GM21515 (cell line): ENCODE measurements around the gene LCP2.
A peak's percentile ranks its signal among the peaks of the same experiment; 100 is the strongest.

ENCODE experiments used
- ATAC-seq: cut with Tn5 transposase; IDR thresholded peaks from one replicate; pipeline ENCODE4 v1.9.1; 2021; ENCODE audit not compliant: unreplicated experiment

LCP2 gene

DNA sequence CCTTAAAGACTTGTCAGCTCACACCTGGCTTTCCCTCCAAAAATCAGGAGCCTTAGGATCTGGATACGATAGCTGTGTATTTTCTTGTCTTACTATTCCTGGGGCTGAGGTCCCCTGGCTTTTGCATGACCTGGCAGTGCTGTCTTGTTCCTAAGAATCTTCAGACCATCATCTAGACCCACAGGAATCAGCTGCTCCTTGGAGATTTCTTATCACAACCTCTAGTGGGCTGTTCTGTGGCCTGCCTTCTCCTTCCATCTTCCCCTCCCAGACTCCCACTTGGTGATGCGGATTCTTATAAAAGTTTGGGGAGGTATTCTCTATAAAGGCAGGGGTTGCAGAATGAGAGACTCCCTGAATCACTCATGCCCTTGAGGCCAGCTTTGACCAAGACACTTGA is 21.4 kb downstream of the LCP2 start:
- no peak for ATAC-seq

DNA sequence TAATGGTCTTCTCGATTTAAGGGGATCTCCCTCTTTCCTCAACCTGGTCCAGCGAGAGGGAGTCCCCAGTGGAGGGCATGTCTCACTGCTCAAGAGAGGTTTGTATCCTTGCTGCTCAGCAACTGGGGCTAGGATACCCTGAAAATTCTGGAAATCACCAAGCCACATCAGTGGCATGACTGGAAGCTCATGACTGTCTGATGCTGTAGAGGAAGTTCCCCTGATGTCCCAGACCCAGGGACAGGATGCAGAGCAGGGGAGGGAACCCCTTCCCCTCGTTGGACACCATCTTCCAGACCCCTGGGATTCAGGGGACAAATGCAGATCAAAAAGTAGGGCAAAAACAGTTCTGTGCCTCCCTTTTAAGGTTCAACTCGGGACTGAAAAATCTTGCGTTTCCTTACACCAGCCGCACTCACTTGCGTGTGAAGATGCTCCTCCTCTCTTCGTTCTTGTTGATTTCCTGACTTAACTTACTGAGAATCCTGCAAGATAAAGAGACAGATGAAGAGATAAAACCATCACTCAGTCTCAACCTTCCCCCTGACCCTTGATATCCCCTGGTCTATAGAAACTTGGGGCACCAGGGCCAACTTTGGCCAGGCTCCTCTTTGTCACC is 22.1 kb downstream of the LCP2 start:
- ATAC-seq: no peak

DNA sequence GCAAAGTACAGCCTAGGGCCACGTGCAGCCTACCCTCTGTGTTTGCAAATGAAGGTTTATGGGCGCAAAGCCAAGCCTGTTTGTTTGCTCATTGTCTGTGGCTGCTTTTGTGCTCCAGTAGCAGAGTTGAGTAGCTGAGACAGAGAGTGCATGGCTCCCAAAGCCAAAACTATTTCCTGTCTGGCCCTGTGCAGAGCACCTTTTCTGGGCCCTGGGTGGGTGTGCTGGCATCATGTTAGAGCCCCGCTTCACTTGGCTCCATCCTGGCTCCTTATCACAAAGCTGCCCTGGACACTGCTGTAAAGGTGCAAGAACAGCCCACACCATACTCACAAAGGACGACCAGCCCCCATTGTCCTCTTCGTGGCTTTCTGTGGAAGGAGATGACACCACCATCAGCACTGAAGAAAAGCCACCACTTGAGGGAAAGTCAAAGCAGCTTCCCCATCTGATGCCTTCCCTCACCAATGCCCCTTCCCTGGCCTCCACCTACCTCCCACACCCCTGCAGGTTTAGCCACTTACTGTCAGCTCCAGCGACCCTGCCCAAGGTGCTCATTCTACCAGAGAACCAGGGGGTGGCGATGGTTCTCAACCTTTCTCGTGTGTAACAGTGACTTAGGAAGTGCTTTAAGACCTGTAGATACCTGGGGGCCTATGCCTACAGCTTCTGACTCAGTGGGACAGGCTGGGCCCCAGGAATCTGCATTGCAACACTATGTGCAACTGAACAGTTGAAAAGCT is 23.4 kb downstream of the LCP2 start:
- ATAC-seq: no peak

DNA sequence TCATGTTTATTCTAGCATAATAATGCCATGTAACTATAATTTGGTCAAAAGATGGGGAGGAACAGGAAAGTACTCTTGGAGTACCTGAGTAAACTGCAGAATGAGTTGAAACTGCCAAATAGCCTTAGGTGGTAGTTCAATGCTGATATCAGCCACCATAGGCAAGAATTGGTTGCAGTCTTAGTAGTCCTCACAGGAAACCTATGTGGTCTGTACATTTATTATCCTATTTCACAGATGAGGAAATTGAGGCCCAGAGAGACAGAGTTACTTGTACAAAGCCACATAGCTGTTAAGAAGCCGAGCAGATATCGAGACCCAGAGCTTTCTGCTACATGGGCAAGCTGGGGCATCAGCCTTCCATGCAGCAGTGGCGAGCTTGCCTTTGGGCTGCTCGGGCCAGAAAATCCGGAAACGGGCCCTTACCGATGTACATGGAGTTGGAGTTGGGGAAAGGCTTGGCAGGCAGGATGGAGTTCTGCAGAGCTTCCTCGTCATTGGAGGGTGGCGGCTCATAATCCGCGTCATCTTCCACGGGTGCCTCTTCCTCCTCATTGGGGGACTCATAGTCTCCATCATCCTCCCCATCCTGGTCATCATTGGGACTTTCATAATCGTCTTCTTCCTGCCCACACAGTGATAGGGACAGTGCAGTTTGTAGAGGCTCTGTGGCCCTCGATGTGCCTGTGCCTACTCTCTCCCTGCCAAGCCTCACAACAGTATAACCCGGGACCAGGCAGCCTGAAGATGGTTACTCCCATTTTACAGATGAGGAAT is 27.1 kb downstream of the LCP2 start:
- no peak for ATAC-seq

DNA sequence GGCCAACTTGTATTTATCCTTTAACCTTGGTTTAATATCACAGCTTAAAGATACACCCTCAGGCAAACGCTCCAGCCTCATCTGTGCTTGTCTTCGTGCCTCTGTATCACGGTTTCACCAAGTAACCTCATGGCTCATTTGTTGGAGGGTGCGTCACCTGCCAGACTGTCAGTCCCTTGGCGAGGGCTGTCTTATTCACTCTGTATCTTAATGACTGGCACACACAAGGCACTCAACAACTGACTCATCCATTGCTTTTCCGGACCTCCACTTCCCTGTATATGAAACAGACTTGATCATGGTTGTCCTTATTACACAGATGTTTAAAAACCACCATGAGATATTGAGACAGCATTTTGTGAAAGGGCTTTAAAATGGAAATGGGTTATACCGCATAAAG is 28.0 kb downstream of the LCP2 start:
- ATAC-seq: no peak

DNA sequence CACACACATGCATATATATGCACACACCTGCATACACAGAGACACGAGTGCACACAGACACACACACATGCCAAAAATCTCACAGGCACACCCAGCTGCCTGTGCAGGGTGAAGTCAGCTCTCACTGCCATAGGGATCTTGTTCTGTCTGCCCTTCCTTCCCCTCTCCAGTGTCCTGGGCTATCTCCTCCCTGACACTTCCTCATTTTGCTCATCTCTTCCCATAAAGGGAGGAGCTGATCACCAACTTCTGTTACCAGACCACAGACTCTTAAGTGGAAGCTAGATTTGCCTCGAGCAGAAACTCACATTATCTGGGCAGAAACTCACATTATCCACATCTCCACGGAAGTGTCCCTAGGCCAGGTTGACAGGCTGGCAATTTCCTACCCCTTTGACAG is 28.7 kb downstream of the LCP2 start:
- ATAC-seq: no peak

DNA sequence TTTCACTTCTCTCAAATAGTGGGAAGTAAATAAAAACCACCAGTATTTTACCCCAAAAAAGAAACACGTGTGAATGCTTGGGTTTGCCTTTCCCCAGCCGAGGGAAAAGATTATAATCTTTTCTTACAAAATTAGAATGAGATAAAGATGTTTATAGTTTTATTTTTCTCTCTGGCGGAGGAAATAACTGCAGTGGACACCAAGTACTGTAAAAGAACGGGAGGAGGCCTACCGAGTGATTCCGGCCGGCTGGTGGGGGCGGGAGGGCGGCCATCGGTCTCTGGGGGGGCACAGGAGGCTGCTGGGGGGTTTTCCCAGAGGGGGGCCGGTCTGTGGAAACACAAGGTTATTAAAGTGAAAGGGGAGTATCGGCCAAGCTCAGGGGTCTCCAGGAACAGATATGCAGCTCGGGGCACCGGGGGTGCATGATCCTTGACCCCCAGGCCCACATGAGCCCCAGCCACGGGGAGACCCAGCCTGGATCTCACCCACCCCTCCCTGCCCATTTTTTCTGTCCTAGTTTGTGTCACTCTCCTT is 29.4 kb downstream of the LCP2 start:
- ATAC-seq: no peak

DNA sequence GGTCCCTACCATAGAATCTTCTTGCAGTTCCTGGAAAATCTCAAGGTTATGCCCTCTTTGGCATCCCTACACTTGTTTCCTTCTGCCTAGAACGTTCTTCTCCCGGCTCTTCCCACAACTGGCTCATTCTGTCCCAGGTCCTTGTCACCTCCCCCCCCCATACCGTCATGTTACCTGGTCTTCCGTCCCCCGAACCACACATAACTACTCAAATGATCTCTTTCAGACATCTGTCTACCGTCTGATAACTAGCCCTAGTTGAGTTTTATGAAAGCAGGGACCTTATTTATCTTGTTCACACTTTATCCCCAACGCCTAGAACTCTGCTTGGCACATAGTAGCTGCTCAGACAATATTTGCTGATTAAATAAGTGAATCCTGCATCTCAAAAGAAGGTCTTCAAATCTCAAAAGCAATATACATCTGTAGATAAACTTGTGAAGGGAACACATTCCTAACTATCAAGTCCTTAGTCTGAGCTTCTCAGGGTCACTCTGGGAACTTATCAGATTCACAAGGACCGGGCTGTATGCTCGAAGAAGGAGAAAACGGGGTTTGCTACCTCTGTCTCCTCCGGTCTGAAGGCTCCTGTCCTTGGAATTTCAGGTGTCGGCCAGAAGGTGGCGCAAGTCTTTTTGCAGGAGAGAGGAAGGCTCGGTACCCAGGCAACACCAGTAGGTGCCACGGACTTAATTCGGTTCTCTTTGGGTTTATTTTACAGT is 30.0 kb downstream of the LCP2 start:
- peak; percentile 91 for ATAC-seq

DNA sequence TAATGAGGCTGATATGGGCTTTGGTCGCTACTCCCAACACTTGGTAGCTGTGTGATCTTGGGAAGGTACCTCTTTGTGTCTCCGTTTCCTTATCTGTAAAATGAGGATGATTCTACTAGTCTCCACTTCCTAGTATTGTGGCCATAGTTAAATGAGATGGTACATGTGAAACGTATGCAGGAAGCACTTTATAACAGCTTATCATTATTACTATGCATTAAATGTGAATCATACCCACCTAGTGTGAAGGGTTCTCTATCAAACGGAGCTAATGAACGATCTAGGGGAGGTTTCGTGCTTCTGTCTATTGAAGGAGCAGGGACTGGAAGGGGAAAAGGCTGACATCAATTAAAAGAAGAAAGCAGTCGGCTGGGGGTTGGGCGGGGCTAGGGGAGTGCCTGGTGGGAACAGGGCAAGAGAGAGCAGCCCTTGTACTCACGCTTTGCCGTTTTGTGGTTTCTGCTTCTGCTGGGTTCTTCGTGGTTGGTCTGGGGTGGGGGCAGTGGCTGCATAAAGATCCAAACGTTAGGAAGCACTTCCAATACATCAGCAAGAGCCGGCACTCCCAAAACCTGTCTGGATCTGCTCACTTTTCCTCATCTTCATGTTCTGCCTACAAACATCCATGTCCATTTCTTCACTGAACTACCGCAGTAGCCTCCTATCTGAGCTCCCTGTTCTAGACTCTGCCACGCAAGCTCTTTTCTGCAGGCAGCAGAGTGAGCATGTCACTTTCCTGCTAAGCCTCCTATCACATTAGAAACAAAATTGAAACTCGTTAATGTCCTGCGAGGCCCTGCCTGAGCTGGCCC is 30.8 kb downstream of the LCP2 start:
- ATAC-seq: no peak

DNA sequence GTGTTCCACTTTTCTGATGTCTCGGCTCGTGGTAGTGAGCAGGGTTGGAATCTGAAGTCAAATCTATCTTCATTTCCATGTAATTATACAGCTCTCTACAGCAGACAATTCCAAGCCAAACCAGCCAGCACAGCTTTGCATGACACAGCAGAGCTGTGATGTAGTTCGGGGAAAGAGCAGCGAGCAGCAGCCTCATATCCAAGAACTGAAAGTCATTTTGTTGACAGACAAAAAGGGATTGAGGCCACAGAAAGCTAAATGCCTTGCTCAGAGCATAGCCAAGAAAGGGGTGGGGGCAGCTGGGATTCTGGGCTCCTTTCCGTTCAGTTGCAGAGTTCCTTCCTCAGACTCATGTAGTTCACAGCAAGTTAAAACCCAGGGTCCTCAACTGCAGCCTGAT is 32.1 kb downstream of the LCP2 start:
- ATAC-seq: no peak

DNA sequence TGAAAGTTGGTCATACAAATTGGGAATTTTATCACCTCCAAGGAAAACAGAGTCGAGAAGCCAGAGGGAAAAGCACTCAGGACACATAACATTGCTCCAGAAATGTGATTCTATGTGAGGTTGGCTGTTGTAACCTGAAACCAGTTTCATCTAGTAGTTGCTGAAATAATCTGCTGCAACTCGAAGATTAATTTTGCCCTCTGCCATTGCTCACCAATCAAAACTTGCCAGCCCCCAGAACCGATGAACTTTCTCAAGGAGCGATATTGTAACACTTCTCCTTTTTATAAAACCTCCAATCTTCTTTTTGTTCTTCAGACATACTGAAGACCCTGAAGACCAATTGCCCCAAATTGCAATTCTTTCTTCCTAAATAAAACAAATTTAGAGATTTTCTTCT is 33.7 kb downstream of the LCP2 start:
- no peak for ATAC-seq

DNA sequence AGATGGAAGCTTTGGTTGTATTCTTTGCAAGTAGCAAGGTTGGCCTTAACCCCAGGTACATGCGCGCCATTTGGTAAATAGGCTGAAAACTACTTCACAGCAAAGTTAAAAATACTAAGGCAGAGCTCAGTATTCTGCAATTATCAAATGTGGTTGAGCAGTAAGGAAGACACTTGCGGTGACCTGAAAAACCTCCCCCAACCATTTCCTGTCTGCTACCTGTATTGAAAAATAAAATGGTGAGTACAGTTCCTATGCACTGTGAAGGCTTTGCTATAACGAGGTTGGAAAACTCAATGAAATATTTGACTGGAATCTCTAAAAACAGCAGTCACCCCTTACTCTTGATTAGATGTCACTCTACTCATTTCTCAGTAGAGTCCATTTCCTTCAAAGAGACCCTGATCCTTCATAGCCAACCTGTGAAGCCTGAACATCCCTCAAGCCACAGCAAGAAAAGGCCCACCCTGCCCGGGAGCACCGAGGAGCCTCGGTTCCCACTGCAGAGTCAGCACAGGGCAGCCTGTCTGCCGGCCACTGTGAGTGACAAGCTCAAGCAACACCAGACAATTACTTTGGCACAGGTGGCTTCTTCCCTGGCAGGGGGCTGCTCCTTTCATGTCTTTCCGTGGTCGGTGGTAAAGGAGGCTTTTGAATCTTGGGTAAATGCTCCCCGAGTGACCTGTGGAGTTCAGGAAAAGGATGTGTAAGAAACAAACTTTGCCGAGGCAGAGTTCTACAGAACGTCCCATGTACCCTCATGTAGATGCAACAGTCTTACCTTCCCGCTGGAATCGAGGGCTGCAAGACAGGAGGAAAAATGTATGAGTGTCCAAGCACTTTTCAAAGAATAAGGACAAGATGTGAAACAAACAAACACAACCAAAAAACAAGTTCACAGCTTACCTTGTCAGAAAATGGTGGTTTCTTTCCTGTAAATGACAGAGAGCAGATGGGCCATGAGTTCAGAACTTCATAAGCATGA is 35.2 kb downstream of the LCP2 start:
- no peak for ATAC-seq

DNA sequence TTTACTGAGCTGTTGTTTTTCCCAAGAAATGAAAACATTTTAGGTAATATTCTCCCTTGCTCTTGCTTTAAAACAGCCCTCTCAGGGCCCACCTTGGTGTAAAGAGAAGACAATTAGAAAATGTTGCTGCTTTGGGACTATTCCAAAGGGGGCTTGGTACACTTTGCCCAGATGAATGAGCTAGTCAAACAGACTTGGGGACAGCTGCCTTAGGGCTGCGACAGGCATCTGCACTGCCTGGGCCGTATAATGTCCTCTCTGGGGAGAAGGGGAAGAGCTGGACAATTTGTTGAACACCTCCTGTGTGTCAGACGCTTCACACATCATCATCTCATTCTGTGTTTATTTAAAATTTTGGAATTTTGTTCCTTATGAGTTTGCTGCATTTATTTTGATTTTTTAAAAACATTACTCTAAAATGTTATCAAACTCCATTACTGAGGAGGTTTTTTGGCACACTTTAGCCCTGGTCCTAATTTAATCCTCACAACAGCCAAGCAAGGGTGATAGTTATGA is 36.0 kb downstream of the LCP2 start:
- ATAC-seq: no peak

DNA sequence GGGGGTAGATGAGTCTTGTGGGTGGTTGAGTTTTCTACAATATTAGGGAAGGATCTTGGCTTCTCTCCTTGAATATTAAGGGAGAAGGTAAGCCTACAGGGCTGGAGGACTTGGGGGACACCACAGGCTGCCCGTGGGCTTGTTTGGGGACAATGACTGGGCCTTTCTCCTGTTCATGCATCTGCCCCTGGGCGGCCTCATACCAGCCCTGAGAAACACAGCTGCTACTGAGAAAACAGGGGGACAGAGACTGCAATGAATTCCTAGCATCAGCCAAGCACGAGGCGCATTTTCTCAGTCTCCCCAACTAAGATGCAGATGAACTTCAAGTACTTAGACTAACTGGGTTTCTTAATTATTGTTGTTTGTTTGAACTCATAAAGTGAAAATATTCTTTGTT is 40.2 kb downstream of the LCP2 start:
- ATAC-seq: no peak

DNA sequence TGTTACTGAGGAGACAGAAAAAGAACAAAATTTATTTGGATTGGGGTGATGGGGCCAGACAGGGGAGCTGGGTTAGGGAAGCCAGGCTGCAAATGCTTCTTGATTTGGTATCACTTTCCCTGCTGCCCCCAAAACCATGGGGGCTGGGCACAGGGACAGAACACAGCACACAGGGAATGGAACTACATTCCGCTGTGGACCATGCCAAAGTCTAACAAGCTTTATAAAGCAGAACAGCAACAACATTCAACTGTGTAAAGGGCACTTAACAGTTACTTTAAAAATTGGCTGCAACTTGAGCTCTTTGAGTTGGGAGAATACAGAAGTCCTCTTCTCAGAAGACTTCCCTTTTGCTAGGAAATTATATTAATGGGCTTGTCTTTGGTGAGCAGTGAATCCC is 41.0 kb downstream of the LCP2 start:
- no peak for ATAC-seq

DNA sequence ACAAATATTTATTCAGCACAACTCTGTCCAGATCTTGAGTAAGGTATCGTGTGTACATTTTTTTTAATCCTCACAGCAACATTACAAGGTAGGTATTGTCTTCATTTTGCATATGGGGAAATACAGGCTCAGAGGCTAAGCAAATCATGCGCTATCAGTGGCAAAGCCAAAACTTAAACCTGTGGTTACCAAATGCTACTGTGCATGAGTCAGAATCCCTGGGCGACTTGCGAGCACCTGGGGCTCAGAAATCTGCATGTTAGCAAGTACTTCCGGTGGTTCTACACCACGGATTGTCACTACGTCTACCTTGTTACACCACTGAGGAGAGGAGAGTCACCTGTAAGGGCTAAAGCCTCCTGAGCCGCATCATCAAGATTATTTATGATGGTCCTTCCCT is 43.5 kb downstream of the LCP2 start:
- ATAC-seq: peak; percentile 93

DNA sequence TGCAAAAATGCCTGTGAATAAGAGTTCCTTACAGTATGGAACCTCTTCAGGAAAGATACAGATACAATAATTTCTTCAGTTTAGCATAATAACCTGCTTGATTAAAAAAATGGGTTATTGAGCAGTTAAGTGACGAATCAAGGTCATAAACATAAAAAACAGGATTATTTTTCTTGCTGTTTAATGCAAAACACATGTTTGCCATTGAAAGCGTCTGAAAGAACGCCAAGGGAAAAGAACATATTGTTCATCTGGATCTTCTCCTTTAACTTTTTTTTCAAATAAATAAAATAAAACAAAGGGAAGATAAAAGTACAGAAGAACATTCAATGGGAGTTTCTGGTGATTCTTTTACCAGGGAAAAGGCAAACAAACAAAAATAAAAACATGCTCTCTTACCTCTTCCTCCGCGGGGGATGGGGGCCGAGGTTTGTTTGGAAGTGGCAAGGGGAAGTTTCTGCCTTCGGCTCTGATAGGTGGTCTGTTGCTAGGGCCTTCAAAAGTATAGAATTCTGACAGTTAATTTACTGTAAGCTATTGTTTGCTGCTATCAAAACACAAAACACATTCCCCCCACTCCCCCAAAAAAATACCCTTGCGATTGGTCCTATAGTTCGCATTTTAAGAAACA is 44.7 kb downstream of the LCP2 start:
- no peak for ATAC-seq

DNA sequence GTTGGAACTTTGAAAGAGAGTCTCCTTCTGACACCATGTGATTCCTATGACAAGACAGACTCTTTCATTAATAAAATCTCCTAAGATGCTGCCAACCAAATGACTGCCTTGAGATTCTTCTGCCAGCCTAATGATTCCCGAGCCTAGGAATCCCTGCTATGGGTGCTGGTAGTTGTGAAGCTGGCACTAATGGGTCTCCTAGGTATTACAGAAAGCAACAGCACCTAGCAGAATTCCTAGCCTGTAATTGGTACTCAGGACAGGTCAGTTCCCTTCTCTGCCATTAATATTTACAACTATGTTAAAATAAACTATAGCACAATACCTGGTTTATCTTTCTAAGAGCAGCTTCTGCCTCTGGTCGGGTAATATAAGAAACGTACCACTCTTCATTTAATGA is 45.5 kb downstream of the LCP2 start:
- no peak for ATAC-seq

DNA sequence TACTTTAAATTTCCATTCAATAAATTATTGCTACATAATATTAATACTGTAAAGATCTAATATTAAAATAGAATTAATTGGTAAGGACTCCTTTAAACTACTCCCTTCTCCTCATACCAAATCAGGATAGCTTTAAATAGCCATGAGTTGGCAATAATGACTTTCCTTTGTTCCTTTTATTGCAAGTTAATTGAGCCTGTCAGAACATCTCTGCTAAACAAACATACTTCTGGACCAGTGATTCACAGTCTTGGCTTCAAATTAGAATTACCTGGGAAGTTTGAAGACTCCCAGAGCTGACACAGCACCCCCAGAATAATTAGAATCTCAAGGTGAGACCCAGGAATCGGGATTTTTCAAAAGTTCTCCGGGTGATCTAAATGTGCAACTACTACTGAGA is 46.1 kb downstream of the LCP2 start:
- ATAC-seq: no peak
